Fibroblast of skin of right biceps (primary cell): Measurements from ENCODE around the gene LEPROT.

Experiments
- DNase-seq: peaks from one replicate; pipeline ENCODE4 v3.0.0-alpha.2; 2013

Gene LEPROT

GRCh38 chr1:65412984-65413375 lies 7.5 kb upstream of the LEPROT start:
- peak; percentile 86 for DNase-seq

- DNase-seq, result no peak
Observed at GRCh38 chr1:65414538-65414937, 5.9 kb upstream of the LEPROT start.

DNA sequence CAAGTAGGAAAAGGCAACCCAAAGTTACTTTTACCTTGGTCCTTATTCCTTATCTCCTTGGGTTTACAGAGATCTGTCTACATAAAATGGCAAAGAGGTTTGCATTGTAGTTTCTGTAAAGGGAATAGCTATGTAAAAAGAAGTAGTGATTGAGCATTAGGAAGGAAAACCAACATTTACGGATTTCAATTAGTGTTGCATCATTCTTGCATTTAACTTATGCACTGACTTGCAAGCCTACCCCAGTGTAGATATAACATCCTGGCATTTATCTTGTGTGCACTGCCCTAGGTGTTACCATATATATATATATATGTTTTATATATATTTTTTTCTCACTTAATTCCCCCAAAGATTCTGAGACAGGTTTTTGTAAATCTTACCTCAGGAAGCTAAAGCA lies 3.7 kb upstream of the LEPROT start:
- no peak for DNase-seq

- DNase-seq, result no peak
Observed at GRCh38 chr1:65417729-65418128, 2.7 kb upstream of the LEPROT start.

GRCh38 chr1:65418522-65419185 lies 1.8 kb upstream of the LEPROT start:
- DNase-seq, result no peak

DNA sequence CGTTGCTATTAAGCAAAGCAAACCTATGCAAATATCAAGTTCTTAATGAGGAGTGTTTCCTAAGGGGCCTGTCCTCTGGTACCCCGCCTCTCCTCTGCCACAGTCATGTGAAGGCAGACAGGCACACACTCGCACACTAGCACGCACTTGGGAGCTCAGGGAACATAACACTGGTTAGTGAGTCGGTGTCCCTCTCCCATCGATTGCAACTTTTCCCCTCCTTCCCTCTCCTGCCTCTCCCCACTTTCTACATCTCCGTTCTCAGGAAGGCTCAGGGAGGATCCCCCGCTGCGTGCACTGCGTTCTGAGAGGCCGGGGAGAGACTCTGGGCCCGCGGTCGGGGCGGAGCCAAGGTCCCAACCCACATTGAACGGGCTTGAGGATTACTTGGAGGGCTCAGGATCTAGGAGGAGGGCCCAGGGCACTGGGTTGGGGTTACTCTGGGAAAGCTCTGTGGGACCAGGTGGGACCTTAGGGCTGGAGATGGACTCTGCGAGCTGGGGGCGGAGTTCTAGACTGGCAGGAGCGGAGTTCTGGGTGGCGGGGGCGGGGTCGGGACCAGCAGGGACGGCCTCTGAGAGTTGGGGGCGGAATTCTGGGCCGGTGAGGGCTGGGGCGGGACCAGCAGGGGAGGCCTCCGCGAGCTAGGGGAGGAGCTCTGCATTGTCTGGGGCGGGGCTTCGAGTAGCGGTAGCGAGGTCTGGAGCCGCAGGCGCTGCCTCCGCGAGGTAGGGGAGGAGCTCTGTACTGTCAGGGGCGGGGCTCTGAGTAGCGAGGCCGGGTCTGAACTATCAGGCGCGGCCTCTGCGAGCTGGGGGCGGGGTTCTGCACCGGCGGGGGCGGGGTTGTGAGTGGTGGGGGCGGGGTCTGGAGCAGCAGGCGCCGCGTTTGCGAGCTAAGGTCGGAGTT lies 533 bp upstream of the LEPROT start:
- DNase-seq, result peak; percentile 98

DNA sequence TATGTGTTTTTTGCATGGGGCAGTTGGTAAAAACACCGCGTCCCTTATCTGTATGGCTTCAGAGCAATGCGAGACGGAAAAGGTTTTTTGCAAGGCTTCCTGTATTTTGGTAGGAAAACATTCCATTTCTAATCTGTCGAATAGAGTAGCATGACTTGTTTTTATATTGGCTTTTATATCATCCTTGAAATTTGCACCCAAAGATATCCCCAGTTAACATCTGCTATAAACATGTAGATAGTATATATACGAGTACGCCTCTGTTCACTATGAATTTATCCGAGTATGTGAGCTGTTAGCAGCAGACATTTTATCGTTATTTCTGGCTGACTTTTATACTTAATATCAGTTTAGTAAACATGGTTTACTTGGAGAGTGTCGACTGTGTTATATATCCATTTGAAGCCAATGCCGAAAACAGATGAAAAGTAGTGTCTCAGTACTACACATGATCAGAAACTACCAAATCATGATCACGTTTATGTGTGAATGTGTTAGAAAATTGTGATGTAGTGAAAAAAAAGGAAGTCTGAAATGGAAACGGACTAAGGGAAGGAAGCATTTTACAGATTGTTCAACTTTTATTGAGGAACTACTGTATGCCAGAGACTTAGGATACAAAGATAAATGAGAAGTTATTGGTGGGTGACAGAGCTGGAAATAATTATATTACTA lies 1.0 kb downstream of the LEPROT start:
- peak; percentile 18 for DNase-seq

GRCh38 chr1:65422241-65423203 lies 2.1 kb downstream of the LEPROT start:
- DNase-seq, result peak; percentile 37

DNA sequence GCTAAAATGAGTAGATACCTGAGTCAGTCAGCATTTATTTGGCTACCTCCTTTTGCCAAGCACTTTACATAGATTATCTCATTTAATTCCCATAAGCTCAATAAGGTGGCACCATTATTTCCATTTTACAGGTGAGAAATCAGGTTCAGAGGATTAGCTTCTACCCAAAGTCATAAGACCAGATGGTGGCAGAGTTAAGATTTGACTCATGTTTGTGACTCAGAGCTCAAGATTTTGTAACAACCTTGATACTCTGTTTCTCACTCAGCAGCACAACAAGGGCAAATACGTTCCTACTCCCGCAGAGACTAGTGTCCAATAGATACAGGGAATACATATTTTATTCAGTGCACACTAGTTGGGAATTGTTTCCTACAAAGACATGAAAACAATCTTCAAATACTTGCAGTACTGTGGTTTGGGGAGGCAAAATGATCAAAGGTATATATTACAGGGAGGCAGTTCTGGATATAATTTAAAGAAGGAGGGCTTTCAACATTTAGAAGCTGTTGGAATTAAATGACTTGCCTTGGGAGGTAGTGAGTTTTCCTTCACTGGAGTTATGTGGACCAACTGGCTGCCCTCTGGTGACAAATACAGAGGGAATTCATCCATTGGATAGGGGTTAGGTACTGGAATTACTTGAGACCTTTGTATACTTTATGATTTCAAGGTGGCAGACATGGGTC lies 3.6 kb downstream of the LEPROT start:
- DNase-seq, result peak; percentile 87

- DNase-seq, result no peak
Observed at GRCh38 chr1:65424573-65424889, 4.1 kb downstream of the LEPROT start.

DNA sequence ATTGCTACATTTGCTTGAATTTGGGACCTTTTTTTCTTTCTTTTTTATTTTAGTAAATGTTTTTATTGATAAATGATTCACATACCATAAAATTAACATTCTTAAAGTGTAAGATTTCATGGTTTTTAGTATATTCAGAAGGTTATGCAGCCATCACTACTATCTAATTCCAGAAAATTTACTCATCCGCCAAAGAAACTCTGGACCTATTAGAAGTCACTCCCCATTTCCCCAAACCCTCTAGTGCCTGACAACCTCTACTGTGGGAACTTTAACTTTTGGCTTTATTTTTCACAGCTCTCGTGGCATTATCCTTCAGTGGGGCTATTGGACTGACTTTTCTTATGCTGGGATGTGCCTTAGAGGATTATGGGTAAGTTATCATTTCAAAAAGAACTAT lies 4.5 kb downstream of the LEPROT start:
- DNase-seq, result peak; percentile 45

- peak; percentile 89 for DNase-seq
Observed at GRCh38 chr1:65425697-65426096, 5.2 kb downstream of the LEPROT start.

DNA sequence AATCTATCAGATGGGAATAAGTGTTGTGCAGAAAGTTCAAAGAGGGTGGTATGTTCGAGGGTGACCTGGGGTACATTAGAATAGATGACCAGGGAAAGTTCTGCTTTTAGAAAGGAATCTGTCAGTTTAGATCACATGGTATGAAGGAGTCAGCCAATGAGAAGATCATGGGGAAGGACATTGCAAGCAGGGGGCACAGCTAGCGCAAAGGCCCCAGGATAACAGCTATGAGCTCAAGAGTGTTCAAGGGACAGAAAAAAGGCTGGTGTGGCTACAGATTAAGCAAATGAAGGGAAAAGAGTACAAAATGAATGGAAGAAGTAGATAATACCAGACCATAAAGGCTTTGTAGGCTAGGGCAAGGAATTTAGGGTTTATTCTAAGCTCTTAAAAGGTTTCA lies 8.6 kb downstream of the LEPROT start:
- DNase-seq, result no peak

GRCh38 chr1:65429806-65430205 lies 9.3 kb downstream of the LEPROT start:
- peak; percentile 76 for DNase-seq

GRCh38 chr1:65431111-65431705 lies 10.7 kb downstream of the LEPROT start:
- DNase-seq, result peak; percentile 41

GRCh38 chr1:65432918-65433317 lies 12.4 kb downstream of the LEPROT start:
- no peak for DNase-seq

GRCh38 chr1:65434255-65434654 lies 13.8 kb downstream of the LEPROT start:
- no peak for DNase-seq

- peak; percentile 14 for DNase-seq
Observed at GRCh38 chr1:65434760-65435159, 14.3 kb downstream of the LEPROT start.

GRCh38 chr1:65435987-65436386 lies 15.5 kb downstream of the LEPROT start:
- peak; percentile 75 for DNase-seq

GRCh38 chr1:65437616-65438015 lies 17.1 kb downstream of the LEPROT start:
- DNase-seq, result no peak

GRCh38 chr1:65440322-65440900 lies 19.9 kb downstream of the LEPROT start:
- DNase-seq, result no peak
